SK-N-MC (cell line): ENCODE results near the gene CIROP.

Experiments used
- EZH2 ChIP-seq: fragments of 200-600 bp; sonication (generic); IDR thresholded peaks from one replicate; pipeline ENCODE4 v1.6.1; 2017; ENCODE audit warnings: antibody characterized with exemption
- FOXP2 ChIP-seq: optimal IDR thresholded peaks from 2 replicates; pipeline ENCODE3; 2011; ENCODE audit warnings: mild to moderate bottlenecking, moderate library complexity; ENCODE audit not compliant: insufficient read depth; ENCODE audit errors: extremely low read length, control extremely low read depth
- POLR2AphosphoS5 ChIP-seq: IDR thresholded peaks from 2 replicates; pipeline ENCODE4 v1.6.1; 2012; ENCODE audit warnings: mild to moderate bottlenecking, low read depth, low read length, borderline replicate concordance

DNA sequence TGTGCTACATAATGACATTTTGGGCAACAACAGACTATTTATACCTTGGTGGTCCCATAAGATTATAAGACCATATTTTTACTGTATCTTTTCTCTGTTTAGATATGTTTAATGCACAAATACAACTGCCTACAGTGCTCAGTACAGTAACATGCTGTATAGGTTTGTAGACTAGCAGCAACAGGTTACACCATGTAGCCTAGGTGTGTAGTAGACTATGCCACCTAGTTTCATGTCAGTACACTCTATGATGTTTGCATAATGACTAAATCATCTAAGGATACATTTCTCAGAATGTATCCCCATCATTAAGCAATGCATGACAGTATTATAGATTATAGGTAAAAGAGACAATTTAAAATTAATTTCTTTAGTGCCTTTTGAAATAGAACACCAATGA is 45.0 kb upstream of the CIROP start:
- TF ChIP-seq FOXP2 (no peak), POLR2AphosphoS5 (no peak), EZH2 (no peak)
